Activated B cell treated with CpG ODN at 0.5 μM for 24 hours (primary cell): ENCODE measurements around the gene APEX1. TPM values are rescaled to one million over a fixed set of nuclear protein-coding genes. Genes with fewer than 3 reads are reported as not detected.

Experiments
- ATAC-seq: fragments of 200-7000 bp; cut with Tn5 transposase; one replicate; pipeline ENCODE4 v1.10.0; 2021; ENCODE audit warnings: low read depth, mild to moderate bottlenecking, moderate library complexity
- CTCF ChIA-PET: fragments of 350-600 bp; sonication (Branson Sonifier 250); formaldehyde crosslinking; loops from one replicate; lab custom pipeline; 2021; ENCODE audit warnings: antibody characterized with exemption; lab: Charles Lee
- POLR2A ChIA-PET: fragments of 350-600 bp; sonication (Branson Sonifier 250); formaldehyde crosslinking; loops from one replicate; lab custom pipeline; 2021; ENCODE audit warnings: antibody characterized with exemption; lab: Charles Lee
- DNase-seq: peaks from one replicate; pipeline ENCODE4 v3.0.0; 2022
- H3K27ac Mint-ChIP-seq: one replicate; pipeline ENCODE4 v1.8.0; 2020; ENCODE audit warnings: mixed read lengths
- H3K27me3 Mint-ChIP-seq: one replicate; pipeline ENCODE4 v1.8.0; 2021; ENCODE audit warnings: mixed read lengths
- H3K36me3 Mint-ChIP-seq: one replicate; pipeline ENCODE4 v1.8.0; 2021; ENCODE audit warnings: low read depth, mixed read lengths
- H3K4me1 Mint-ChIP-seq: one replicate; pipeline ENCODE4 v1.8.0; 2021; ENCODE audit warnings: mixed read lengths
- H3K4me3 Mint-ChIP-seq: one replicate; pipeline ENCODE4 v1.8.0; 2020; ENCODE audit warnings: mild to moderate bottlenecking, mixed read lengths
- H3K9me3 Mint-ChIP-seq: one replicate; pipeline ENCODE4 v1.8.0; 2020; ENCODE audit warnings: mixed read lengths
- intact Hi-C: fragments of 100-400 bp; cut with micrococcal nuclease; formaldehyde crosslinking; loops from one replicate; pipeline ENCODE4 v1.15.1; 2024
- total RNA-seq: library from RNA; stranded (reverse); gene quantifications from 2 replicates; pipeline ENCODE4 v1.2.3, GENCODE V29; 2022
- TF ChIP-seq, protein P1 (sequence below): fragments of 200-600 bp; IDR thresholded peaks from one replicate; pipeline ENCODE4 v1.8.0; 2022; ENCODE audit warnings: antibody characterized with exemption, mild to moderate bottlenecking

APEX1 gene
- total RNA-seq, 1 donor from 2014 or later = 215 TPM

DNA sequence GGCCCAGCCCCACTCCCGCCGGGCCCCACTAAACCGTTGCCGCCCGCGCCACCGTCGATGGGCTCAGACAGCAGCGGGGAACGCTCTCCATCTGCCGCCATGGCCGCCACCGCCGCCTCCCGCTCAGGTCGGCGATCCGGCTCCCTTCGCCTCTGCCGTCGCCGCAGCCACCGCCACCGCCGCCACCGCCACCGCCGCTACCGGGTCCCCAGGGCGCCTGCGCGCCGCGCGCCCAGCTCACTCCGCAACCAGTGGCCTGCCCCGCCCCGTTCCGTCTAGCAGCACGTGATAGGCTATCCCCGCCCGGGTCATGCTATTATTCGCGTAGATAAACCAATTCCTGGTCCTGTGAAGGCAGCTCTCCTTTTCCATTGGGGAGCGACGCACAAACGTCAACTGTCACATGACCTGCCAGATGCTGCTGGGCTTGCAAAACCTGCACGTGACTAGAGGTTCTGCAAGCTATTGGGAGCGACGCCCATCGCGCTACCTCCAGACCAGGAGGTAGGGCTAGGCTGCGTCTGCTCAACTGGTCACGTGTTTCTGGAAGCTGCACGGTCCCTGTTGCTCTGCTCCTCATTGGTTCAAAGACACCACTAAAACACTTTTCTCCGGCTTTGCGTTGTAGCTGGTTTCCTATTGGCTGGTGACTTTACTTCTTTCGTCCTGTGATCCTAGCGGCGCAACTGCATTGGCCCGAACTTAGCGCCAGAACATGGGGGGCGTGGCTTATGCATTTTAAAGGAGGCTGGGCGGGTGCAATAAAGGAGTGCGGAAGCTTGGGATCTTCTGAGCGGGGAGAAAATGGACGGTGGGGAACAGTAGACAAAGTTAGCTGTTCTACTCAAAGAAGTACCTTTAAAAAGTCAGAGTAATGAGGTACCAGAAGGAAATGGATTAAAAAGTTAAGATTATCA lies 6.5 kb downstream of the APEX1 start, which contains the start of gene PIP4P1:
TSS of gene PIP4P1 (minus strand) at position 210 of the 917 bp plus-strand sequence. CDS start at position 101, 109 bp downstream.
- TF ChIP-seq, protein P1, sequence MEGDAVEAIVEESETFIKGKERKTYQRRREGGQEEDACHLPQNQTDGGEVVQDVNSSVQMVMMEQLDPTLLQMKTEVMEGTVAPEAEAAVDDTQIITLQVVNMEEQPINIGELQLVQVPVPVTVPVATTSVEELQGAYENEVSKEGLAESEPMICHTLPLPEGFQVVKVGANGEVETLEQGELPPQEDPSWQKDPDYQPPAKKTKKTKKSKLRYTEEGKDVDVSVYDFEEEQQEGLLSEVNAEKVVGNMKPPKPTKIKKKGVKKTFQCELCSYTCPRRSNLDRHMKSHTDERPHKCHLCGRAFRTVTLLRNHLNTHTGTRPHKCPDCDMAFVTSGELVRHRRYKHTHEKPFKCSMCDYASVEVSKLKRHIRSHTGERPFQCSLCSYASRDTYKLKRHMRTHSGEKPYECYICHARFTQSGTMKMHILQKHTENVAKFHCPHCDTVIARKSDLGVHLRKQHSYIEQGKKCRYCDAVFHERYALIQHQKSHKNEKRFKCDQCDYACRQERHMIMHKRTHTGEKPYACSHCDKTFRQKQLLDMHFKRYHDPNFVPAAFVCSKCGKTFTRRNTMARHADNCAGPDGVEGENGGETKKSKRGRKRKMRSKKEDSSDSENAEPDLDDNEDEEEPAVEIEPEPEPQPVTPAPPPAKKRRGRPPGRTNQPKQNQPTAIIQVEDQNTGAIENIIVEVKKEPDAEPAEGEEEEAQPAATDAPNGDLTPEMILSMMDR = no peak
- H3K4me3 Mint-ChIP-seq = peak within 1 kb of the TSS; percentile 91
- peaks cover 55% of the 10 kb centered on the region for H3K4me1 Mint-ChIP-seq
- DNase-seq = peak; percentile 94
- no peaks in the 10 kb centered on the region for H3K27me3 Mint-ChIP-seq
- POLR2A ChIA-PET = interaction anchor here (0.5 to 4.7 kb wide), 26 partner anchors 8 to 983 kb away, joined by 3 to 68 read pairs (median 4); partner anchors contain the start of genes PARP2, PNP and TEP1
- H3K27ac Mint-ChIP-seq = peak within 1 kb of the TSS; percentile 96
- intact Hi-C loops = loop anchor here (1.0 to 2.0 kb wide), 7 partner anchors 8 to 221 kb away; partner anchors contain the start of genes CCNB1IP1, PARP2, PNP and TEP1
- H3K36me3 Mint-ChIP-seq = peaks cover 5% of the 10 kb centered on the region
- peak; percentile 86 for ATAC-seq
- H3K9me3 Mint-ChIP-seq = peaks cover 2% of the 10 kb centered on the region
- CTCF ChIA-PET = interaction anchor here (0.9 to 1.9 kb wide), 4 partner anchors 8 to 50 kb away, joined by 3 to 15 read pairs (median 7); partner anchors contain the start of genes PNP and TEP1

DNA sequence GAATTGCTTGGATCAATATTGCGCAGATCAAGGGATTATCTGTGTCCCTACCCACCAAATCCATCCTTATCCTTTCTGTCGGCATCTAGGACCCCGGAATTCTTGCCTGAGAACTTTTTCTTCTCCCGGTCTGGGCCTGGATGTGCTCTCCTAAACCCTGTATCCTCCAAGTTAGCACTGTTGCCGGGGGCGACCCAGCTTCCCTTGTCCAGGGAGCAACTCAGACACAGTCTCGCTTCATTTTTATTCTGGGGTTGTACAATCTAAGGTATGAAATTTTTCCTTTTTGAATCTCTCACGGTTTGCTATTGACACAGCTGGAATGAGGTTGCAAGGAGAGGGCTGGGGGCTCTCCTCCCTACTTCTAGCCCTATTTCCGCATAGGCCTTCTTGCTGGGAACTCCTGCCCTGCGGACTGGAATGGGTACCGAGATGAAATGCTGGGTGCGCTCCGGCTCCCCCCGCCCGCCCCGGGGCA lies 13.8 kb downstream of the APEX1 start:
- ChIA-PET POLR2A (interaction anchor here (0.6 to 3.1 kb wide), 12 partner anchors 9 to 222 kb away, joined by 3 to 58 read pairs (median 10); partner anchors contain the start of genes APEX1, OSGEP, PIP4P1 and TEP1), CTCF (interaction anchor here (1.3 to 2.4 kb wide), 2 partner anchors 7 to 53 kb away, joined by 3 to 14 read pairs; partner anchors contain the start of gene PIP4P1)
- Mint-ChIP-seq H3K4me3 (peak overlapping the region; percentile 95), H3K36me3 (peaks cover 30% of the 10 kb centered on the region), H3K27ac (peak overlapping the region; percentile 93), H3K4me1 (peaks cover 47% of the 10 kb centered on the region), H3K9me3 (no peaks in the 10 kb centered on the region), H3K27me3 (no peaks in the 10 kb centered on the region)
- intact Hi-C loops = loop anchor here (1.0 to 5.0 kb wide), 6 partner anchors 8 to 214 kb away; partner anchors contain the start of genes APEX1, PARP2, PIP4P1 and TEP1
- DNase-seq (no peak), ATAC-seq (no peak)
- TF ChIP-seq, protein P1 = no peak

DNA sequence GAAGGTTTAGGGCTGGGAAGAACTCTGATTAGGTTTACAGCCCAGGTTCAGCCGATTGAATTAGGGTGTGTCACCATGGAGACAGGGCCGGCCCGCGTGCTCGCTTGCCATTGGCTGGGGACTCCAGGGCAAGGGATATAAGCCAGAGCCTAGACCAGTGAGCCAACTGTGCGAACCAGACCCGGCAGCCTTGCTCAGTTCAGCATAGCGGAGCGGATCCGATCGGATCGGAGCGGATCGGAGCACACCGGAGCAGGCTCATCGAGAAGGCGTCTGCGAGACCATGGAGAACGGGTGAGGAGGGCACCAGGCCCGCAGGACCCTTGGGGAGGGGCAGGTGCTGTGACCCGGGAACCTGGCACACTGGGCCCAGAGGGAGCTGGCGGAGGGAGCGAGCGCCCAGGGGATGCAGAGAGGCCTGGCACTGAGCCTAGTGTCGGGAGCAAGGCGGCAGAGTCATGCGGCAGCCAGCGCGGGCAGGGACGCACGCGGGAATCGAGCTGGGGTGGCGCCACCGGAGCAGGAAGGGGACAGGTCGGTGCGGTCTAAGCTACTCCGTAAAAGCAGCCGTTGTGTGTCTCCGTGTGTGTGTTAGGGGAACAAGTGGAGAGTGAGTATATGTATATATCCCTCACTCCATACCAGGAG lies 14.3 kb downstream of the APEX1 start, which contains the start of gene PNP:
TSS of gene PNP (plus strand) at position 165 of the 648 bp plus-strand sequence. CDS start at position 284, 119 bp downstream.
- intact Hi-C loops = loop anchor here (1.0 to 5.0 kb wide), 6 partner anchors 8 to 213 kb away; partner anchors contain the start of genes APEX1, PARP2, PIP4P1 and TEP1
- ATAC-seq (peak; percentile 89), DNase-seq (peak; percentile 78)
- Mint-ChIP-seq H3K9me3 (no peaks in the 10 kb centered on the region), H3K36me3 (peaks cover 35% of the 10 kb centered on the region), H3K4me3 (peak within 1 kb of the TSS; percentile 95), H3K27ac (peak within 1 kb of the TSS; percentile 93), H3K27me3 (no peaks in the 10 kb centered on the region), H3K4me1 (peaks cover 42% of the 10 kb centered on the region)
- ChIA-PET POLR2A (interaction anchor here (0.6 to 3.1 kb wide), 26 partner anchors 9 to 468 kb away, joined by 3 to 58 read pairs (median 5); partner anchors contain the start of genes APEX1, OSGEP, PARP2 and PIP4P1), CTCF (interaction anchor here (0.6 to 2.4 kb wide), 4 partner anchors 8 to 213 kb away, joined by 3 to 14 read pairs (median 3); partner anchors contain the start of gene PIP4P1)
- TF ChIP-seq, protein P1 = no peak

DNA sequence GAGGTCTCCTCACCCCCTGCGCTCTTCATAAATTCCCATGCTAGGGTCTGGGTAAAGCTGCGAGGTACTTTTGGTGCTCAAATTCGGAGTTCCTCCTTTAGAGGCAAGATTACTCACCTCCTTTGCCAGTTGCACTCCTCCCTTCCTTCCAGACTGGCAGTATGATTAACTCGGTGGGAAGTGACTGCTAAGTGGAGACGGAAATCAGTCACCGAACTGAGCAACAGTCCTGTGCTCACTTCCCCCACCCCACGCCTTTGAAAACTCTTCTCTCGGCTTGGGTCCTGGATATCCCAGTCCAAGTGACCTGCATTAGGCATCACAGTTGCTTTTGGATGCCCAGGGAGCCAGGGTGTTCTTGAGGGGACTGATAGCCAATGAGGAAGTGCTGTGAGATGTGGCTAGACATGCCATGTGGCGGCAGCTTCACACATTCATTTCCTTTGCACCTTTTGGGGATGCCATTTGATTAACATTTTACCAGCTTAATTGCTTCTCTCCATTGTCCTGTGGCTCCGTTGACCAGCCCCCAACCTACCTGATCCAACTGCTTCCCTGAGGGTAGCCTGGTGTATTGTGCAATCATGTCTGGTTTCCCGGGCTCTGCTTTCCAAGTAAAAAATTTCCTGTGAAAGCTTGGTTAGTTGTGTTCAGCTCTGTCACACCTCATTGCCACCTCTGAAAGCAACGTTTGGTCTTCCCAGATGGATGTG lies 15.0 kb downstream of the APEX1 start:
- Mint-ChIP-seq H3K36me3 (peaks cover 42% of the 10 kb centered on the region), H3K27ac (peak overlapping the region; percentile 93), H3K4me1 (peaks cover 39% of the 10 kb centered on the region), H3K4me3 (peak overlapping the region; percentile 95), H3K9me3 (no peaks in the 10 kb centered on the region), H3K27me3 (no peaks in the 10 kb centered on the region)
- TF ChIP-seq, protein P1 = no peak
- ChIA-PET POLR2A (interaction anchor here (0.6 to 3.1 kb wide), 25 partner anchors 9 to 467 kb away, joined by 3 to 58 read pairs (median 5); partner anchors contain the start of genes APEX1, OSGEP, PARP2 and PIP4P1), CTCF (interaction anchor here (0.6 to 2.4 kb wide), 4 partner anchors 9 to 212 kb away, joined by 3 to 14 read pairs (median 3); partner anchors contain the start of gene PIP4P1)
- ATAC-seq = peak; percentile 41
- intact Hi-C loops = loop anchor here (1.0 to 5.0 kb wide), 7 partner anchors 9 to 213 kb away; partner anchors contain the start of genes APEX1, PARP2, PIP4P1 and TEP1
- DNase-seq = peak; percentile 43
